Testis (tissue), 3 donors: ENCODE measurements around the gene ANO10. TPM values are rescaled to one million over a fixed set of nuclear protein-coding genes. Genes with fewer than 3 reads are reported as not detected.

Experiments
- DNase-seq: peaks from one replicate; pipeline ENCODE4 v3.0.0-alpha.2; 2019
- H3K27ac ChIP-seq, 2 donors: fragments of 200-600 bp; sonication (generic); one replicate each; pipeline ENCODE4 v1.5.1; 2019
- H3K27me3 ChIP-seq: fragments of 200-600 bp; sonication (generic); one replicate; pipeline ENCODE4 v1.5.1; 2019
- H3K36me3 ChIP-seq: fragments of 200-600 bp; sonication (generic); one replicate; pipeline ENCODE4 v1.5.1; 2017; ENCODE audit warnings: low read depth; ENCODE audit errors: missing control alignments
- H3K4me1 ChIP-seq: fragments of 200-600 bp; sonication (generic); one replicate; pipeline ENCODE4 v1.5.1; 2019
- H3K4me3 ChIP-seq, 2 donors: fragments of 200-600 bp; sonication (generic); one replicate each; pipeline ENCODE4 v1.5.1; 2017 to 2019
- H3K9me3 ChIP-seq: fragments of 200-600 bp; sonication (generic); one replicate; pipeline ENCODE4 v1.5.1; 2017
- POLR2A ChIP-seq: fragments of 450-650 bp; IDR thresholded peaks from one replicate; pipeline ENCODE4 v1.6.1; 2017; ENCODE audit warnings: antibody characterized with exemption, mild to moderate bottlenecking, moderate library complexity
- WGBS, 2 donors: methylation state at CpG; one replicate each; pipeline ENCODE4 v1.1.5; 2018; 5-methylcytosine and 5-hydroxymethylcytosine counted together
- intact Hi-C: fragments of 100-400 bp; cut with DNase I; formaldehyde crosslinking; loops from one replicate; pipeline ENCODE4 v1.15.1; 2023; ENCODE audit warnings: low total_unique reads
- polyA plus RNA-seq: library from polyadenylated mRNA; stranded (reverse); fragments of 350-450 nt; fragmentation: Illumina TruSeq; extraction: RNeasy Lipid Tissue Mini Kit (QIAGEN cat#74804); gene quantifications from one replicate; pipeline ENCODE4 v1.2.3, GENCODE V29; 2014; ENCODE audit warnings: low read depth, low replicate concordance; ENCODE audit not compliant: insufficient read depth
- total RNA-seq, 2 donors: library from RNA; depleted of rRNA; stranded (reverse); fragments of >200 nt; gene quantifications; one replicate each; pipeline ENCODE4 v1.2.3, GENCODE V29; 2016
- TF ChIP-seq, protein P1 (sequence below), 3 experiments: fragments of 450-650 bp in 2 of 3; fragments of 200-600 bp in 1 of 3; sonication (generic) in 1 of 3; IDR thresholded peaks; one replicate each; pipeline ENCODE4 v1.5.1; 2016 to 2019; ENCODE audit warnings: antibody characterized with exemption in 3 of 3, mild to moderate bottlenecking in 2 of 3, moderate library complexity in 1 of 3

The ANO10 gene
- total and polyA plus RNA-seq, 3 donors from 2014 or later = 19.9 to 26.3 (median 25.0) TPM

DNA sequence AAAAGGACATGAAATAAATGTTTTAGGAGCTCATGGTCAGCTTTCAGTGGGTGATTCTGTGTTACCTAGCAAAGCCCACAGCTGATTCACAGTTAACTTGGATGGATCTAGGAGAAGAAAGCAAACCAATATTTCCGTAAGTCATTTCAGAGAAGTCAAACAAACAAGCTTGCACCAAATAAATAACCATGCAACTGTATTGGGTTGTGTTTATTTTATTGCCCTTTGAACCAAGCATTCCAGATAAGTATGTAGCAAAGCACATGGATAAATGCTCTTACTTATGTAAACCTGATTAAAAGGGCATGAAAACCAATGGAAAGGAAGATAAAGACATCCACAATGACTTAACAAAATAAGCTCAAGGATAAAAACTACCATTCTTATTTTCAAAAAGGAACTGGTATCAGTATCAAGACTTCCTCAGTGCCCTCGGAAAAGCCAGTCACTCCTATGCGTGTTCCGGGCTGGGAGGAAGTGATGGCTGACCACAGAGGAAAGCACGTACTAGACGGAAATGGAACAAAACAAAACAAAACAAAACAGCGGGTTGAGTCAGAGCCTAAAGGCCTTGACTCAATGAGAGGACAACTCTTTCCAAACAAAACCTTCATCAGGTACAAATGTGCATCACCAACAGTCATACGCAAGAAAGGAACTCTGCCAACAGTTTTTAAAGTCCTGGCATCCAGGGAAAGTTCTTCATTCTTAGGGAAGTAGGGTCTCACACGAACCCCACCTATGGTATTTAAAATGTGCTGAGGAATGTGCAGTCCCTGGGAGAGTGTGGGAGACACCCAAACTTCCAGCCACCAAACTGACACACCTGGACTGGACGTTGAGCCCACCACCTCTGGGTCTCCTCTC, 232.2 kb downstream of the ANO10 start:
- H3K4me1 ChIP-seq = no peaks in the 10 kb centered on the region
- no peaks in the 10 kb centered on the region for H3K36me3 ChIP-seq
- peak overlapping the region in 1 of 2 donors; percentile 47 for H3K27ac ChIP-seq
- no peaks in the 10 kb centered on the region for H3K9me3 ChIP-seq
- intact Hi-C loops = no loop called here
- no peak for DNase-seq
- TF ChIP-seq, protein P1, sequence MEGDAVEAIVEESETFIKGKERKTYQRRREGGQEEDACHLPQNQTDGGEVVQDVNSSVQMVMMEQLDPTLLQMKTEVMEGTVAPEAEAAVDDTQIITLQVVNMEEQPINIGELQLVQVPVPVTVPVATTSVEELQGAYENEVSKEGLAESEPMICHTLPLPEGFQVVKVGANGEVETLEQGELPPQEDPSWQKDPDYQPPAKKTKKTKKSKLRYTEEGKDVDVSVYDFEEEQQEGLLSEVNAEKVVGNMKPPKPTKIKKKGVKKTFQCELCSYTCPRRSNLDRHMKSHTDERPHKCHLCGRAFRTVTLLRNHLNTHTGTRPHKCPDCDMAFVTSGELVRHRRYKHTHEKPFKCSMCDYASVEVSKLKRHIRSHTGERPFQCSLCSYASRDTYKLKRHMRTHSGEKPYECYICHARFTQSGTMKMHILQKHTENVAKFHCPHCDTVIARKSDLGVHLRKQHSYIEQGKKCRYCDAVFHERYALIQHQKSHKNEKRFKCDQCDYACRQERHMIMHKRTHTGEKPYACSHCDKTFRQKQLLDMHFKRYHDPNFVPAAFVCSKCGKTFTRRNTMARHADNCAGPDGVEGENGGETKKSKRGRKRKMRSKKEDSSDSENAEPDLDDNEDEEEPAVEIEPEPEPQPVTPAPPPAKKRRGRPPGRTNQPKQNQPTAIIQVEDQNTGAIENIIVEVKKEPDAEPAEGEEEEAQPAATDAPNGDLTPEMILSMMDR (IDR thresholded peaks at IDR 0.05) = no peak
- WGBS, 2 donors = 68 to 73% methylated on average over 10 of the region's 10 CpGs
- H3K27me3 ChIP-seq = no peaks in the 10 kb centered on the region
- H3K4me3 ChIP-seq = no peak overlapping the region

DNA sequence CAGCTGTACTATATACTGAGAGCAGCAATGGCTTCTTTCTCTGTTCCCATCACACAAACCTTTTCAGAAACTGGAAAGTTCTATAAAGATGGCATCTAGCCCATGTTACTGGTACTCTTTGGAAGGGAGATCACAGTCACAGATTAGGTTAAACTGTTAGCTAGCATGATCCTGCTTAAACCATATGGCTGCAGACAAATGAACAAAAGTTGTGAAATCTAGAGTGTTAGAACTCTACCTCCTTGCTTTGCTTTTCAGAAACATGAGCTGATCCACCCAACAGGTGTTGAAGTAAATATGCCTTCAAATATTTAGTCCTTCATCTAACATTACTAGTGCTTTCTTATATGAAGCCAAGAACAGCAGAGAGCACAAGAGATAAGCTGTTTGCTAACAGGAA, 232.9 kb downstream of the ANO10 start:
- TF ChIP-seq, protein P1 (IDR thresholded peaks at IDR 0.05) = no peak
- no peak for TF ChIP-seq POLR2A
- Histone ChIP-seq H3K4me1 (no peaks in the 10 kb centered on the region), H3K36me3 (no peaks in the 10 kb centered on the region), H3K27me3 (no peaks in the 10 kb centered on the region), H3K27ac (peak overlapping the region in 1 of 2 donors; percentile 47), H3K4me3 (no peak overlapping the region), H3K9me3 (no peaks in the 10 kb centered on the region)
- DNase-seq = no peak
- intact Hi-C loops = no loop called here

DNA sequence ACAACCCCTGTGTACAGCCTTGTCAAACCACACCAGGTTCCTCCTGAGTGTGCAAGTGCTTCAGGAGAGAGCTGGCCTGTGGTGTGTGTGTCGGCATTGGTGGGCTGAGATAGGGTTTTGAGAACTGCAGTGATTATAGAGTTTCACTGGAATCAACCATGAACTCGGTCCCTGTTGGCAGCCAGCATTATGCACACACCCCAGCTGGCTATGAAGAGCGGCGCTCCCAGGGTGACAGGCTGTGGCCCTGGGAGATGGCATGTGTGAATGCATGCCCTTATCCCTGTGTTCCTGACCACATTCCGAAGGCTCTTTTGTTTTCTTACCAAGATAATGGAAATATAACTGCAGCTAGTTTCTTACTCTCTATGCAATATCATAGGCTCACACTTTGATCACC, 233.6 kb downstream of the ANO10 start:
- H3K4me3 ChIP-seq = no peak overlapping the region
- H3K27ac ChIP-seq = no peak overlapping the region
- intact Hi-C loops = no loop called here
- WGBS, 2 donors = 92 to 96% methylated on average over 5 of the region's 5 CpGs
- no peaks in the 10 kb centered on the region for H3K36me3 ChIP-seq
- H3K9me3 ChIP-seq = no peaks in the 10 kb centered on the region
- no peak for DNase-seq
- no peaks in the 10 kb centered on the region for H3K4me1 ChIP-seq
- H3K27me3 ChIP-seq = no peaks in the 10 kb centered on the region
- TF ChIP-seq, protein P1 (IDR thresholded peaks at IDR 0.05) = no peak
- TF ChIP-seq POLR2A = no peak

DNA sequence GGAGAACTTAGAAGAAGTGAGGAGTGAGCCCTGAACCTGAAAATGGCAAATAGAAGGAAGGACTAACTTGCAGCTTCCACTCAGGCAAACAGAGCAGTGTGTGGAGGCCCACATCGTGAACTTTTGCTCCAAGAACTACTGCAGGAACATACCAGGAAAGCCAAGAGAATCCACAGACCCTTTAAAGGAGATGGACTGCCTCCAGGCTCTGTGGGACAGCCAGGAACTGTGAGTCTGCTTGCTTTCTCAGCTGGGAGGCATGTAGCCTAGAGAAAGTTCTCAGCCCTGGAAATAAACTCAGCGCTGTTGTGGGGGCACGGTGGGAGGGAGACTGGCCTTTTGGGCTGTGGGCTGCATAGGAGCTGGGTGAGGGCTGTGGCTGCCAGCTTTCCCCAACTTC, 242.5 kb downstream of the ANO10 start:
- H3K9me3 ChIP-seq = no peaks in the 10 kb centered on the region
- H3K36me3 ChIP-seq = no peaks in the 10 kb centered on the region
- TF ChIP-seq, protein P1 (IDR thresholded peaks at IDR 0.05) = no peak
- no peak for TF ChIP-seq POLR2A
- no peak overlapping the region for H3K27ac ChIP-seq
- intact Hi-C loops = no loop called here
- H3K27me3 ChIP-seq = no peaks in the 10 kb centered on the region
- WGBS, 2 donors = 52 to 63% methylated on average over 3 of the region's 3 CpGs
- peaks cover 4% of the 10 kb centered on the region for H3K4me1 ChIP-seq
- H3K4me3 ChIP-seq = no peak overlapping the region
- DNase-seq = peak; percentile 46
